Measurements from ENCODE around the gene GLRA3.
A peak's percentile ranks its signal among the peaks of the same experiment; 100 is the strongest.
"Not testable (repeated sequence)": the region's sequence is repeated elsewhere in the genome, so short reads cannot be mapped to it uniquely, and the experiment has no call there.

The GLRA3 gene

DNA sequence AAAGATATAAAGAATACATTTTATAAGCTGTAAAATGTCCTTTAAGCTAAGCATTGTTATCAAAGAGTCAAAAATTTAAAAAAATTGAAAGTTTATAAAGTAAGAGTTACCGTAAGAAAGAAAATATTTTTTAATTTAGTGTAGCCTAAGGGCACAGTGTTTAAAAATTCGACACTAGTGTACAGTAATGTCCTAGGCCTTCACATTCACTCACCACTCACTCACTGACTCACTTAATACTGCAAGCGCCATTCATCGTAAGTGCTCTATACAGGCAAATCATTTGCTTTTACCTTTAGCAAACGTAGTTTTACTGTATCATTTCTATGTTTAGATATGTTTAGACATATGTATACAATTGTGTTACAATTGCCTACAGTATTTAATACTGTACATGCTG is 20.2 kb downstream of the GLRA3 start:
- no peak for DNase-seq

DNA sequence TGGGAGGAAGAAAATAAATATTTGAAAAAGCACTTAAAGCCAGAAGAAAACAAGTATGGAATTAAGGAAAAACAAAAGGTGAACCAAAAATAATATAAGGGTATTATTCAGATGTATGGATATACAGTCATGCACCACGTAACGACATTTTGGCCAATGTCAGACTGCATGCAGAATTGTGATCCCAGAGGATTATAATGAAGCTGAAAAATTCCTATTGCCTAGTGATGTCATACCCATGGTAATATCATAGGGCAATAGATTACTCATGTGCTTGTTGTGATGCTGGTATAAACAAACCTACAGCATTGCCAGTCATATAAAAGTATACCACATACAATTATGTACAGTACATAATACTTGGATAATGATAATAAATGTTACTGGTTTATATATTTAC is 20.9 kb downstream of the GLRA3 start:
- no peak for DNase-seq

DNA sequence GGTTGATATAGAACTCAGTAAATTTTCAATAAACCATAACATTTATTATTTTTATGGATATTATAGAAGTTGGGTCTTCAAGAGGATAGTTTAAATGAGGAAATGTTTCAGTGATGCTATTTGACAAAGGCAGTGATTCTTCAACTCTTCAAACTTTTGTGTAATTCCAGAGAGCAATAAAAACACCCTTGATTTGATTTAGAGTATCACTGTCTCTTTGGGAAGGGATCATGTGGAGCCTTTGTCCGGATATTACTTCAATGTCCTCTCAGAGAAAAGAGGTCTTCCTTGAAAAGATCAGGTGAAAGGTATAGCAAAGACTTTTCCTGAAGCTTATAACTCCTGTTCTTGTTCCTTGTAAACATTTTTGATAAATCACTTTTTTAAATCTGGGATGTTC is 23.3 kb downstream of the GLRA3 start:
- DNase-seq, result no peak

DNA sequence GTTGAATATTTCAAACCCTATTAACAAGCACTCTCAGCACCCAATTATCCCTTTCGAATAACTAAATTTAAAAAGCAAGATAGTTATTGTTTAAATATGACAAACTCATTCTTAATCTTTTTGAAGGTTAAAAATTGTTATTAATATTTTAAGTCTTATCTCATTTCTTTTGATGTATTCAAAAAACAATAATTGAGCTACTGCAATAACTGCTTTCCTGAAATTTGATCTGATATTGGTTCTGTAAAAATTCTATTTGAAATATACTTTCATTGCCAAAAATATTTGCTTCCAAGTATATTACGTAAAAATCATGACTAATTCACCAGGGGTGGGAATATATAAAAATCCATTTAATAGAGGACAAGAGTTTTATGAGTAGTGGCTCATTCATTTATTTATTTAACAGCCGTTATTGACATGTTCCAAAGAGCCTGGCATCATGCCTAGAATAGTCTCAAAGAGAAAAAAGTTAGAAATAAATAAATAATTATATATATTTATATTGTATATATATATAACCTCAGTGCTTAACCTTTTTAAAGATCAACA is 34.4 kb downstream of the GLRA3 start:
- DNase-seq, result no peak

DNA sequence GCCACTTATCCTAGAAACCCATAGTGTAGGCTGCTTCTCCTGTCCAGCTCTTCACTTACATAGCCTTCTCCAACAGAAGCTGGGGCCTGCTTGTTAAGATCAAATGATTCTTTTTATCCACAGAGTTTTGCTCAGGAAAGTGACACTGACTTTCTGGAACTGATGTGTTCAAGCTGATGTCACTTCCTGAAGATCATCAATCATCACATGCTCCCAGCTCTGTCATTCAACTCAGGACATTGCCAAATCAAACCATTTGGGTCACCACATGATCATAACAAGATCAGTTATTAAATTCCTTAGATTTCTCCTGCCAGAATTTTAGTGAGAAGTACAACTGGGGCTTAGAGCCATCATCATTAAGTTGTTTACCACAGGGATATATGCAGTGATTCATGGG is 39.4 kb downstream of the GLRA3 start:
- DNase-seq, result no peak

DNA sequence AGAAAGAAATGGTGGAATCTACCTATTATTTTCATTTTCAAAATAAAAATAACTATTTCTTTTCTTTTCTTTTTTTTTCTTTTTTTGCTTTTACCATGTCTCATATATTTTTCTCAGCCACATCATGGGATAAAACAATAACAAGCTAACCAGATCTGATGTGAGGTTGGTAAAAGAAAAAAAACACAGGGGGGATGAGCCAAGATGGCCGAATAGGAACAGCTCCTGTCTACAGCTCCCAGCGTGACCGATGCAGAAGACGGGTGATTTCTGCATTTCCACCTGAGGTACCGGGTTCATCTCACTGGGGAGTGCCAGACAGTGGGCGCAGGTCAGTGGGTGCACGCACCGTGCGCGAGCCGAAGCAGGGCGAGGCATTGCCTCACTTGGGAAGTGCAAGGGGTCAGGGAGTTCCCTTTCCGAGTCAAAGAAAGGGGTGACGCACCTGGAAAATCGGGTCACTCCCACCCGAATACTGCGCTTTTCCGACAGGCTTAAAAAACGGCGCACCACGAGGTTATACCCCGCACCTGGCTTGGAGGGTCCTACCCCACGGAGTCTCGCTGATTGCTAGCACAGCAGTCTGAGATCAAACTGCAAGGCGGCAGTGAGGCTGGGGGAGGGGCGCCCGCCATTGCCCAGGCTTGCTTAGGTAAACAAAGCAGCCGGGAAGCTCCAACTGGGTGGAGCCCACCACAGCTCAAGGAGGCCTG is 50.6 kb downstream of the GLRA3 start:
- not testable (repeated sequence) for DNase-seq

DNA sequence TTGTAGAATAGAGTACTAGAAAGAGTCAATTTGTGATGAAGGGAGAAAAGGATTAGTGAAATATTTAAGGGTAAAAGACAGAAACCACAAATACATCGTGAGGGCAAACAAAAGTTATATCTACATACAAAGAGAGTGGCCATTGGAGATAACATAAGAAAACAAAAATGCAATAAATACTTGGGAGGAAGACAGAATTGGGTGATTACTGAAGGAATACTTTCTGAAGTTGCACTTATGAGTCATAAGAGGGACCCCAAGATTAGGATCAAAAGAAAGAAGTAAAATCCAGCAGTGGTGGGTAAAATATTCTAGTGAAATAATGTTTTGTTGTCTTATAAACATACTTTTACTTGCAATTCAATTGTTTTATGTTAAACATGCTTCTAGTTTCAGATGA is 53.7 kb downstream of the GLRA3 start:
- no peak for DNase-seq

DNA sequence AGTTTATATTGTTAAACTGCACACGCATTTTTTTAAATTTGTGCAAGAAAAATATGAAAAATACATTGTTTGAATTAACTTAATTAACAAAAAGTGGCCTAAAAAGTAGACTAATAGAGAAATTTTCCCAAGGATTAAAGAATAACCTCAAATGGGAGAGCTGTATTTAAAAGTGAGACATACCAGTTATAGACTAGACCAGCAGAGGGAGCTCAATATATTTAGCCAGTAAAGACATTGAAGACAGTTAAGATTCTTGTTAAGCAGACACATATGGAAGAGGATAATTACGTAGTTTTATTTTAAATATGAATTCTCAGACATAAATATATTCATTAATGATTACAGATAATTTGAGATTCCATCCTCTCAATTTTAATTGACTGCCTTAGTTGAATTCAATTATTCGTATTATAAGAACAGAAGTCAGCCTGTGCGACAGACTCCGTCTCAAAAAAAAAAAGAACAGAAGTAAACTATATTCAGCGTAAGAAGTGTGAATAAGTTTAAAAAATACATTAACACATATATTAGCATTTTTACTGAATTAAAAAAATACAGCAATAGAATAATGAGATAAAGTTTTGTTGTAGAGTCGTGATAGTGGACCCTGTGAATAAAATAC is 64.8 kb downstream of the GLRA3 start:
- DNase-seq, result no peak

DNA sequence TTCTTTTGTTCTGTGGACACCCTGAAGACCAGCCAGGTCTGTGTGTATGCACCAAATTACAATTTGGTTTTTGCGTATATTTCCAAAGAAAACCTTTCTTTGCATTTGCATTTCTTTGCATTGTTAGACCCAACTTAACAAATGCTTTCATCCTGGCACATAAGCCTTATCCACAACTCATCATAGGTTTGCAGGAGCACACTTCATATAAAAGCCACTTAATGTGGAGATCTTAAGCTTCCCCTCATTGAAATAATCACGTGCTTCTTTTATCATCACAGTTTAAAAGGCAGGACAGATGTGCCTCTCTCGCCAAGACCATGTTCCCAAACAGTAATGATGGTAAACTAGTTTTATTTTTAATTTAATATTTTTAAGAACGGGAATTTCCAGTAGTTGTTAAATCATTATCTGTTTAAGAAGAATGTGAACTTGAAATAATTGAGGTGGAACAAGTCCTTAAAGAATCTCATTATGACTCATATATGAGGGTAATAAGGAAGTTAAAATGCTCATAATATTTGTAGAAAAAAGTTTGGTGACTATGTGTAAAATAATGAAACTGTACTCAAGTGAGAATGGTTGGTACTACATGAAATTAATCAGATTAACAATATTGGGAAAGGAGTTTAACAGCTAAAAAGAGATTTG is 65.5 kb downstream of the GLRA3 start:
- no peak for DNase-seq

DNA sequence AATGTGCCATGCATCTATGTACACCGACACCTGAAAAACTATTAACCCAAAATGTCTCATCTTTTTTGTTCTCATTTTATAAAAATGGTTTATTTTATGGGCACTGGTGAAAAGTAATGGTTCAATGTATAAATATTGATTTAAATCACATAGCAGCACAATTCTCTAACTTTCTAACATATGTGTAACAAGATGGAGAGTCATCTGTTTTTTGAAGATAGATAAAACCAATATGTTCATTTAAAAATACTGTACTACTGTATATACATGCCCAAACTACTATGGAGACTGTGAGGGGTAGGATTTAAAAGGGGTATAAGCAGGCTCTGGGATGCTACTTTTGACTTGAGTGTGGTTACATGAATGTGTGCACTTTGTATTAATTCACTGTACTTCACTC is 67.6 kb downstream of the GLRA3 start:
- DNase-seq, result no peak

DNA sequence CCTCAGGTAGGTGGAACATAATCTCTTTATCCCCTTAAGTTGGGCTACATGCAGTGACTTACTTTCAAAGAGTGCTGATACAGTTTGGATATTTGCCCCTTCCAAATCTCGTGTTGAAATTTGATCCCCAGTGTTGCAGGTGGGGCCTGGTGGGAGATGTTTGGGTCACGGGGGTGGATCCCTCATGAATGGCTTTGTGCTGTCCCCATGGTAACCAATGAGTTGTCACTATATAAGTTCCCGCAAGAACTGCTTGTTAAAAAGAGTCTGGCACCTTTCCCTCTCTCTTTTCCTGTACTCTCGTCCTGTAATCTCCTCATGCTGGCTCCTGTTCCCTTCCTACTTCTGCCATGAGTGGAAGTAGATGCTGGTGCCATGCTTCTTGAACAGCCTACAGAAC is 71.3 kb downstream of the GLRA3 start:
- no peak for DNase-seq

DNA sequence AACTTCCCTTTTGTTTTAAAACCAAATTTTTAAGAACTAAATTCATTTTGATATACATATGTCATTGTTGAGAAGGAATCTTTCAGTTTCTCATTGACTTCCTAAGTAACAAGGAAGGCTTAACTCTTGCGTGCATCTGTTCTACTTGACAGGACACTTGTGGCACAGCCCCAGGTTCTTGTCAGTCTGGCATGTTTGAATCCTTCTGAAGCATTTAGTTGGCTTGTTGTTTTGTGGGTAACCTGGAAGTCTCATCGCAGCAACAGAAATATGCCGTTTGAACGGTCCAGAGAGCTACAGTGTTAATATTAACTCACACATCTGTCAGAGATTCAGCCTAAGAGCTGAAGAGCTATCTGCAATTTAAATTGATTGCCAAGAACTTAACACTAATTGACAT is 76.0 kb downstream of the GLRA3 start:
- no peak for DNase-seq

DNA sequence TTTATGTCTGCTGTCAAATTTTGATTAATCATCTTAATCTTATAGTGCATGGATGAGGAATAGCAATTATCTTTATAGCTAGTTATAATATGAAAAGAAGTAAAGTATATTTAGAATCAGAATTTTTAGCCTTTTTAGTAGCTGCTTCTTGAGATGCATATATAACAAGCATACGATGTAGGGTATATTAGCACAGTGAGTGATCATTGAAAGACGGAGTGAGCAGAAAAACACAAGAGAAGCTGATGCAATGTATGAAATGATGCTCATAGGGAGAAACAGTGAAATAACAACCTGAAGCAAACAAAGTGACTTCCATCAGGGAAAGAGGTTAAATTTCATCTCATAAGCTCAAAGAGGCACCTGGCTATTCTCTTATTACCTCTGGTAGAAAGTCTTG is 77.0 kb downstream of the GLRA3 start:
- DNase-seq, result no peak

DNA sequence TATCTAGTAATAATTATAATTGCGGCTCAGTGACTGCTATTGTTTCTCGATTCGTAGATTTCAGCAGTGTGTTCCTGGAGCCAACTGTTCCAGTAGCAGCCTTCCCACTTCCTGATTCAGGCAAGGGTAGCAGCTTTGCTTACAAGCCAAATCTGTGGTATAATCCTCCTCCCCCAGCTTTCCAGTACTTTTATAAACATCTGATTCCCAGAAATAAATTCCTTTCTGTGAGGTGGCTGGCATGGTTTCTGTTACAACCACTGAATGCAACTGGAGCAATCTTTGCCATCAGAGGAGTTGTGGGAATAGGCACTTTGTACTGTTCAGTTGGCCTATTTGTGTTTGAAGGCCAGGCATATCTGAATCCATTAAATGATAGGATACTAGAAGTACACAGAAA is 80.0 kb downstream of the GLRA3 start:
- no peak for DNase-seq

DNA sequence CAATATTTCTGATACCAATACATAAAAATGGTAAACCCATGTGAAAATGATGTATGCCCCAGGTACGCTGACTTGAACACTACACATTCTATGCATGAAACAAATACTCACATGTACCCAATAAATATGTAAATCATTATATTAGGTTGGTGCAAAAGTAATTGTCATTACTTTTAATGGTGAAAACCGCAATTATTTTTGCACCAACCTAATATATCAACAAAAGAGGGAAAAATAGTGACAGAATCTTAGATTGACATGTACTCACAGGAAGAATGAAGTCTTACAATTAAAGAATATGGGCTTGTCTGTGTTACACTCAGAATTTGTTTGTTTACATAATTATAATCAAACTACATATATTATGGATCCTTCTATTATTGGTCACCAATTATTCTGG is 82.3 kb downstream of the GLRA3 start:
- DNase-seq, result no peak

DNA sequence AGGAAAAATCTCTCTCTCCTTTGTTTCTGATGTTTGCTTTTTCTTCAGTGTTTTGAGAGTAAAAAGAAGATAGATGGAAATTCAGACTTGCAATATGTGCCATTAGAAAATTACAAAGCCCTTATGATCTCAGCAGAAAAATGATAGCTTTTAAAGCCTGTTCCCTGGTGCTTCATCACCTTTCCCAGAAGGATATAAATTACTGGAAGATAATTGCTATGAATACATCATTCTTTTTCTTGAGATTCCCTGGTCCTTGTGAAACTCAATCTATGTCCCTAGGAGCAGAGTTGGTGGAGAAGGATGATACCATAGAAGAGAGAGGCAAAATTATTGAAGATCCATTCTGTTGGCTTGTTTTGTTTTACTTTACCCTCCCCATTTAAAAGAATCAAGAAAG is 86.5 kb downstream of the GLRA3 start:
- DNase-seq, result no peak

DNA sequence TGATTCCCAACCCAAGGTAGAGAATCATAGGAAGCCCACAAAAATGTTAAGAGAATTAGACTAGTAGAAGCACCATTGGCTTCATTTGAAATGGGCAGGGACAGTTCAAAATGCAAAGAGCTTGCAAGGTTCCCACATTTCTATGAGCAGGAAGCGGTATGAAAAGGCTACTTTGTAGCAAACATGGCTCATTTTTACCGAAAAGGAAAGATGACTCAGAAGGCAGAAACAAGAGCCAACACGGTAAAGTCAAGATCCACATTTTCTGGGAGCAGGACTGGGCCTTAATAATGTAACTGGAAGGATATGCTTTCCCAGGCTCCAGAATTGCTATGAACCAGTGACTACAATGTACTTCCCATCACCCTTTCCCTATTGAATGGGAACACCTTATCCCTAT is 89.5 kb downstream of the GLRA3 start:
- no peak for DNase-seq

DNA sequence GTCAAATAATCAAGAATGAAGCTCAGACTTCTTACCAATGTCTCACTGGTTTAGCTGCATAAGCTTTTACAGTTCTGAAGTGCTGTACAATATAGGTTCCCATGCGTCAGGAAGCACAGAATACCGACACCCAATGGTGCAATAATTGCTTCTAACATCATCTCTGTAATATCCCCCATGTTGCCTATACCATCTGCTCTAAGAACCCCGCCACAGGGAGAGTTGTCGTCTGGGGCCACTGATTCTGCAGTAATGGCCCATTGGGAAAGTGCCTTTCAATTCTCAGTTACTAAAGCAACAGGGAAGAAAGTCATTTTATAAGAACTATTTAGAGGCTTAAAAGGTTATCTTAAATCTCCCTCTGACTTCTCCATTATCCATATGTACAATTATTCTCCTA is 94.9 kb downstream of the GLRA3 start:
- no peak for DNase-seq

DNA sequence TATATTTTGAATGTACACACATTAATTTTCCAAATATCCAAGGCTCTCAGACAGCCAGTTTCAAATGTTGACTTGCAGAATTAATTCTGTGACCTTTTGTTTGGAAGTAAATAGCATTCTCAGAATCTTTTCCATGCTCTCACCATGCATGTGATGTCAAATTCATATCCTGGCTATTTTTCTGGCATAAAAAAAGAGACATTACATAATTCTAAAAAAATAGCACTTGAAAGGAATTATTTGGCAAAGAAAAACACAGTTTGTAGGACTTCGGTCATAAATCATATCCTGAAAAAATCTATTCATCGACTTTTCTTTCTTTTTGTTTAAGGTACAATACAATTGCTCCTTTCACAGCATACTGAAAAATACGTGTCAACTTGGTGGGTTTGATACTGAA is 111.2 kb downstream of the GLRA3 start:
- no peak for DNase-seq

DNA sequence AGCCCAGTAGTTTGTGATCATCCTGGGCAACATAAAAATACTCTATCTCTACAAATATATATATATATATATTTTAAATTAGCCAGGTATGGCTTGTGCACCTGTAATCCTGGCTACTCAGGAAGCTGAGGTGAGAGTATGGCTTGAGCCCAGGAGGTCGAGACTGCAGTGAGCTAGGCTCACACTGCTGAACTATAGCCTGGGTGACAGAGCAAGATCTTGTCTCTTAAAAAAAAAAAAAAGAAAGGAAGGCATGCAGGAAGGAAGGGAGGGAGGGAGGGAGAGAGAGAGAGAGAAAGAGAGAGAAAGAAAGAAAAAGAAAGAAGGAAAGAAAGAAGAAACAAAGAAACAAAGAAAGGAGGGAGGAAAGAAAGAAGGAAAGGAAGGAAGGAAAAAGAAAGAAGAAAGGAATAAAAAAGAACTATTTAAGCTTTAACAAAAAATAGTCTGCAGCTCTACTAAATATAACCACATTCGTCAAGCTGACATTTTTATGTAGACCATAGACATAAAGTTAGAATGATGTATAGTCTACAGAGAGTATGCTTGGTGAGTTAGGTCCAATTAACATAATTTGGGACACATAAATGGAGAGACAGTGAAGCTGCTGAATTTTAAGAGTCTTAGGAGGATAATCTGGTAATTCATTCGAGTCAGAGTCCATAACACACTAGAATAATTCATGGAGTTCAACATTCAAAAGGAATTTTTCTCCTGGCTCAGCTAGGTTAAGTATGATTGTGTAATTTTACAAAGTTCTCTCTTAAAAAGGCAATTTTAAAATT is 111.9 kb downstream of the GLRA3 start:
- DNase-seq, result no peak

DNA sequence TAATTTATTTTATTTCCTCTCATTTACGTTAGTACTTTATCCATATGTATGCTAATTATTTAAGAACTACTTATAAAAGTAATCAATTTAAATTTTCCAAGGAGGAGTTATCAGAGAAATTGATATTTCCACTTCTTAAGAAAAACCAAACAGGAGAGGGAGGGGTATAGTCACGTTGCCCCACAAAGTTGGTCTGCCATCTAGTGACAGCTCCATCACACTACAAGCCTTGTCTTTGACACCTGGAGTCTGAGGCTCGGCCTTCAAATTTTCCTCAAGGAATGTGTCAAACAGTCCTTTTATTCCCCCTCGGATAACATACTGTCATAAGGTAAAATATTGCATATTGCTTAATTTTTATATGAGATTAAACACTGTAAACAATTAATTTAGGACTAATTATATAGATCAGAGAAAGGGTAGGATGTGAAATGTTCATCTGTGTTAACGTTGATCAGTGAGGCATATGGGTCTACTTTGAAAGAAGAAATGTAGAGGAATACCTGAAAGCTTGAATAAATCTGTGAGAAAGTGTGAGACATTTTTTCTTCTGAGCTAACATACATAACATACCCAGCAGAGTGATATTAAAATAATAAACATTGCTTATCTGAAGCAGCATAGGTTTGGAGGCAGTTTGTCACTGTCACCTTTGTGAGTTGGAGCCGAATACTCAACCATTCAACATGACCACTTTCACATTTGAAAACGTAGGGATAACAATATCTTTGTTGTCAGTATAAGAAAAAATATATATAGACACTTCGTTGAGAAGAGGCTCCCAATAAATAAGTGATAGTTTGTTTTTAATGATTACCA is 114.4 kb downstream of the GLRA3 start:
- DNase-seq, result peak; percentile 14

DNA sequence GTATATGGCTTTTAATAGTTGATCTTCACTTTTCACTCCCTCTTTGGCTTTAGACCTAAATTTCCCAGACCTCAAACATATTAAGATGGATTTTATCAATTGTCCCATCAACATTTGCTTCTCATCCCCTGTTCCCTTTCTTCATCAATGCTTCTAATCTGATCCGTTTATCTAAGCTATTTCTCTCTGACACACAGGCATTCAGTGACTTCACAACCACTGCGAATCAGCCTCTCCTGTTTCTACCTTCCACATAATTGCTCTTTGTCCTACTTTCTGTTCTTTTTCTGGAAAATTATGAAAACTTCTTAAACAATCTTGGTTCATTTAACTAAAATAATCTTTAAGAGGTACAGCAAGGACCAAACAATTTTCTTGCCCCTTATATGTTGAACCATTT is 115.2 kb downstream of the GLRA3 start:
- DNase-seq, result no peak

DNA sequence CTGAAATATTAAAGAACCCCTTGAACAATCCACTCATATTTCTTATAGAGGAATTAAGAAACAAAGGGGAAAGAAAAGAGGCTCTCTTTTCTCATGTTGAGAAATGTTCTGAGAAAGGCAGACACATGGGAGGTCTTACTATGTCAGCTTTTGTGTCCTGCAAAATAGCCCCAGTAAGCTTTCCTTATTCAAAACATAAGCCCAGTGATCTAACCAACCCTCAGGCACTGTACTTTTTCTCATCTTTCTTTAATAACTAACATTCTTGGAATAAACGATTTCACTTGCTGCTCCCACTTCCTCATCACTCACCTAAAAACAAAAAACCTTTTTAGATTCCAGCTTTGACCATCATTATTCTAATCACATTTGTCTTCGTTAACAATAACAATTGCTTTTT is 115.9 kb downstream of the GLRA3 start:
- no peak for DNase-seq

All from activated CD8-positive, alpha-beta memory T cell treated with anti-CD3 and anti-CD28 coated beads, Interleukin-2, amount 50 U/mL, for 4 hours (primary cell).